HG03520 (cell line): ENCODE results near the gene PIK3R1.
"Not testable (repeated sequence)": the region's sequence is repeated elsewhere in the genome, so short reads cannot be mapped to it uniquely, and the experiment has no call there.

Experiments
- ATAC-seq: cut with Tn5 transposase; IDR thresholded peaks from one replicate; pipeline ENCODE4 v1.9.1; 2021; ENCODE audit warnings: mild to moderate bottlenecking, moderate library complexity; ENCODE audit not compliant: unreplicated experiment

PIK3R1 gene

DNA sequence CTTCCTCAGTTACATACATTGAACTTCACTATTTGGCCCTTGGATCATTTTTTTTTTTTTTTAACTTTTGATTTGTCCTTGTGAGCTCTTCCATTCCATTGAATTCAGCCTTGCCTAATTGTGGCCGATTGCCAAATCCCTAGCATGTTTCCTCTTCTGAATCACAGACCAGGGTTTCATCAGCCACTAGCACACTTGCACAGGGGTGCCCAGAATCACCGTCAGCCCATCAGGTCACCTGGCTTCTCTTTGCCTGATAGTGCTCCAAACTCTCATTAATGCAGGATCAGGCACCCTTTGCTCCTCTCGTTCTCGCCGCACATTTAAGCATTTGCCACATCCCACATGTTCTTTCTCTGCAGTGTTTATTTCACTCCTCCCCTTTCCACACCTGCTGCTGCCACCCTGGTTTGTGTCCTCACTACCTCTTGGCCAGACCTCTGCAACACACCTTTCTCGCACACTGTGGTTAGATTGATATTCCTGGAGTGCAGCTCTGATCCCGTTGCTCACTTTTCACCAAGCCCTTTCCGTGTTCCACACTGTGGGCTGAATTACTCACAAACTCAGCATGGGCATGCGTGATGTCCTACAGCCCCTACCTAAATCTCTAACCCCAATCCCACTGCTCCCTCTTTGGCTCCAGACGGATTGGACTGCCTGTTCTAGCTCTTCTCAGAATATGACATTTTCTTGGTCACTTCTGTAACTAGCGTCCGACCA lies 9.8 kb downstream of the PIK3R1 start:
- ATAC-seq = no peak

DNA sequence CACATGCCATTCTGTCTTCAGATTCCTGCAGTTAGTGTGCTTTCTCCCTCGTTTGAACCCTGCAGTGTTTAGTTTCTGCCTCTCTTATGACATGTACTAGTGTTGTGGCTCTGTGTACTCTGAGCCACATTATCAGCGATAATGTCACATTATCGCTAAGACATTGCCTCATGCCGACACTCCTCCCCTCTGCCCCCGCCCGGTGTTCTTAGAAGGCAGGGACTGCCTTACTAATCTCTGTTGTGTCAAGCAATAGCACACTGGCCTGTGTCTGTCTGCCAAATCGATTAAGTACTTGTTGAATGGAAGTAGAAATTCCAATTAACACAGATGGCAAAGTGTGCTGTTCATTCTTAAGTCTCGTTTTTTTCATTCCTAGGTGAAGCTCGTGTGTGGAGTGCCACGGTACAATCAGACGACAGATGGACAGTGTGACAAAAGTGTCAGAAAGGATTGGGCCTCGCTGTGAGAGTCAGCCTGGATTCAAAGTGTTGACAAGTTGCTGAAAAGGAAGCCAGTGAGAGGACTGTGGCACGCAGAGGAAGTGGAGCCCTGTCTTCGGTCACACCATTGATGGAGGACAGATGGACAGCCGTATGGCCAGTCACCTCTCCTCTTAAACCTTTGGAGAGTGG lies 10.5 kb downstream of the PIK3R1 start:
- ATAC-seq = no peak

DNA sequence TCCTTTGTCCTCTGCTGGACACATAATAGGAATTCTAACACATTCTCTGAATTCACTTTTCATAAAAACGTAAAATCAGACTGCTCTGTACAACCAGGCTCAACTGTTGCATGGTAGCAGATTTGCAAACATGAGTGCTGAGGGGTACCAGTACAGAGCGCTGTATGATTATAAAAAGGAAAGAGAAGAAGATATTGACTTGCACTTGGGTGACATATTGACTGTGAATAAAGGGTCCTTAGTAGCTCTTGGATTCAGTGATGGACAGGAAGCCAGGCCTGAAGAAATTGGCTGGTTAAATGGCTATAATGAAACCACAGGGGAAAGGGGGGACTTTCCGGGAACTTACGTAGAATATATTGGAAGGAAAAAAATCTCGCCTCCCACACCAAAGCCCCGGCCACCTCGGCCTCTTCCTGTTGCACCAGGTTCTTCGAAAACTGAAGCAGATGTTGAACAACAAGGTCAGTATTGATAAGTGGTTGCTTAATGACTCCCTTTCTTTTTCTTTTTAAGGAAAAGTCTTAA lies 11.1 kb downstream of the PIK3R1 start:
- no peak for ATAC-seq

DNA sequence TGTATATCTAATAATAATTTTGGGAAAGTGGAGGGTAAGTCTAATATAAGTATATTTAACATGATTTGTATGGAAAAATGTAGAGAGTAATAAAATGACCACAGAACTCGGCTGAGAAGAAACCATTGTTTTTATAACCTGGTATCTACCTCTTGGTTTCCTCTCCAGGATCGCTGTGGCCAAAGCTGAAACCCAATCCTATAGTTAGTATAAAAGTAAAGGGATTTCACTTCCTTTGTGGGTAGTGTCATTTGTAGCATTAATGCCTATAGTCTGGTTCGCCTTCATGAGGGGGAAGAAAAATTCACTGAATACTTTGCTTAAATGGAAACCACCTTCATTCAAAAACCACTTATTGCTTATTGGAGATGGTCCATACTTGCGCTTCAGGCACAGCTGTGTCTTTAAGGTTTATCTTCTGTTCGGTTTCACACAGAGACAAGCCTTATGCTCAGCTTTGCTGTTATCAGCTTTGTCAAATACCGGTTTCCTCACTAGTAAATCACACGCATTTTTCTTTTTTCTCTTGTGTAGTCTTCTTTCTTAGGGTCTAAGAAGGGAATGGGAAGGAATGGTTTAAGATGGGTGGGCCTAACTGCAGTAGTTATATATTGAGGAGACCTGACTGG lies 12.1 kb downstream of the PIK3R1 start:
- no peak for ATAC-seq

DNA sequence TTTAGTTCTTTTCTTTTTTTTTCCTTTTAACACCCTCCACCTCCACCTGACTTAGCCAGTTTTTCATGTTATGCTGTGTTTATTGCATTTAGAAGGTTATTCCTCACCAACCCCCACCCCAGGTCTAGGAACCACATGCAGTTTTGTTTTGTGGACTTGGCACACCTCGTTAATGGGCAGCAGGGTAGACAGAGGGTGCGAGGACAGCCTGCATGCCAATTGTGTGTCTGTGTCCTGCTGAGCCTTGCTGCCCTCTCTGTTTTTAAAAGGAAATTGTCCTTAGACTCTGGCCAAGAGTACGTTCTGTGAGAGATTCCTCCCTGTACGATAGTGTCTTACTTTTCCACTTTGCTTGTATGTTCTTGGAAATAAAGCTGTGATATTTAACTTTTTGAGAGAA lies 13.9 kb downstream of the PIK3R1 start:
- ATAC-seq = no peak

DNA sequence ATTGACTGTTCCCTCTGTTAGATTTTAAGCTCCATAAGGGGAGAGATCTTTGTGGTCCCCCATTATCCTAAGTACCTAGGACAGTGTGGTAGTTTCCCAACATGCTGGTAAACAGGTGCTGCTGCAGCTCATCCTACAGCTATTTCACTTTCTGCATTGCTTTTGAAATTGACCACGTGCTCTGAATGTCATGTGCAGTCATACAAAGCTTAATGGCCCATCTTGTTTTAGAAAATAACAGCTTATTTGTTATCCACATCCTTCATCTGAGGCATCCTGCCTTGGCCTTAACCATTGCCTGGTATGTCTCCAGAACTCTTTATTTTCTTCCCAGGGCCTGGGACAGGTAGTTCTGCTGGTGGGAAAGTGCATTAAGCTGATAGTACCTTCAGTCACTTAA lies 14.7 kb downstream of the PIK3R1 start:
- ATAC-seq = no peak

DNA sequence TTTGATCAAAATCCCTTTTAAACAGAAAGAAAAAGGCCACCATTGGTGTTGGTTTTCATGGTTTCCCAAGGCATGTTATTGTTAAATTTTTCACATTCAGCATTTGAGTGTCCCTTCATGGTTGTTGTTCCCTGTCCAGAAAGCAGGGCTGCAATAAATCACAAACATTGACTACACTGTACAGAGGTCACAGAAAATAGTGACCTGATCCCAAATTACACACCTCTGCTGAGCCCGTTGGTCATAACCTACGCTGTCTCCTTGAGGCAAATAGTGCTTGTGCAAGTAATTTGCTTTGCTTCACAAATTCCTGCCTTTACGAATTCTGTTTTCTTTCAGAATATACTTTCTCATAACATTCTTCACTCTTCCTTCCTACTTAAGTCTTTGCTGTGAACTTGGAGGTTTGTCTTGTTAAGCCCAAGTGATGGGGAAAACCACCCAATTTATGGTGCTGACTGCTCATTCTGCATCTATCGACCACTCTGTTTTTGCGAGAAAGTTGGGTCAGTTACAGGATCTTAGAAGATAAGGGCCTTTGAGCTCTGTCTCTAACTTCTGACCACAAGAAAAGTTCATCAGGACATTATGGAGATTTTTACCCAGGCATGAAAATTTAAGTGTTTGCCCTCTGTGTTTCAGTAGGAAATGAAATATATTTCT lies 16.0 kb downstream of the PIK3R1 start:
- ATAC-seq = no peak

DNA sequence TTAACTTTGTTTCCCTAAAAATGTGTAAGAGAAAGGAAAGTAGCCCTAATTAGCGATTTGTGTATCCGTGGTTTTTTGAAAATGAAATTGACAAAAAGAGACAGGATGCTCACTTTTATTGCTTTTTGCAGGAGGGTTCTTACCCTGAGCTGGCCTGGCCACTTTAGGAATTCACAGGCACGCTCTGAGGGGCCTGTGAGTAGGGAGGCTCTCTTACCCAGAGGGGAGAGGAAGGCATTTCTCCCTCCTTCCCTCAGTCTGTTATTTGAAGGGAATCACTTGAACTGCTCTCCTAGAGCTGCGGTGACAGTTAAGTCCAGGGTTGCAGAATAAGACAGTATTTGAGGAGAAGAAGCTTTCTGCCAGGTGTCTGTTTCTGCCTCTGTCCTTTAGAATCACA lies 16.7 kb downstream of the PIK3R1 start:
- ATAC-seq = no peak

DNA sequence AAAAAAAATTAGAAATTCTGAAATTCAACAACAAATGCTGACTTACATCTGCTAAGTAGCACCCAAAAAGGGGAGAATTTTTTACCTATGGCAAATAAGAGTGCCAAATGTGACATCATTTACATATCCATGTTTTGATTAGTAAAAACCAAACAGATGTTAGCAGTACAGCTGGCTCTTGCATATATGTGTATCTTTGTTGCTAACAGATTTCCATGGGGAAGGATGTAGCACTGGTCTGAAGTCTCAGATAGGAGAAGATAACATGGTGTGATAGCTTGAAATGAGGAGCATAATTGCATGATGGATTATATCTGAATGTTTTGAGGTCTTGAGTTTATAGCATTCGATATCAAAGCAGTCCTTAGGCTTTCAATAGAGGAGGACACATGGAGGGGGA lies 17.5 kb downstream of the PIK3R1 start:
- no peak for ATAC-seq

DNA sequence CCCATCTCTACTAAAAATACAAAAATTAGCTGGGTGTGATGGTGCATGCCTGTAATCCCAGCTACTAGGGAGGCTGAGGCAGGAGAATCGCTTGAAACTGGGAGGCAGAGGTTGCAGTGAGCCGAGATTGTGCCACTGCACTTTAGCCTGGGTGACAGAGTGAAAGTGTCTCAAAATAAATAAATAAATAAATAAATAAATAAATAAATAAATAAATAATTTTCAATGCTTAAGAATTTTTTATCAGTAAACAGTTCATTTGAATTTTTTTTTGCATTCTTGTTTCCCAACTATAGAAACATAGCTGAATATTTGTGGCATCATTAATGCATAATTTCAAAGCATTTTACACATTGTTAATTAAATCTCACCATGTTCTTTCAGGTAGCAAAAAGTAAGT lies 19.7 kb downstream of the PIK3R1 start:
- ATAC-seq = not testable (repeated sequence)

DNA sequence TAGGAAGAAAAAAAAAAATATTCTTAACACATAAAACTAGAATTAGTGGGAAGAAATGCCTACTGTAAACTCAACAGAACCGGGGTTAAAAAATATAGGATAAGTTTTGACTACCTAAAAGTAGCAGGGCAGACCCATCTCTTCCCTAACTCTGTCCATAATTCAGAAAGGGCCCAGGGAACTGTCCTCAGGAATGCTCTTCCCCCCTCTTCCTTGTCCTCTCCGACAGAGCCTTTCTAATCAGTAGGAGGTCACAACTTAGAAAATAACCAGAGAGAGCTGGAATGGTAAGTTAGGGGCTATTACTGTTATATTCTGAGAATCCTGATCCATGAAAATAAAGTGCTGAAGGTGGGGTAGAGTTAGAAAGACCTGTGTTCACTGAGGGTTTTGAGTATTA lies 22.2 kb downstream of the PIK3R1 start:
- ATAC-seq = no peak

DNA sequence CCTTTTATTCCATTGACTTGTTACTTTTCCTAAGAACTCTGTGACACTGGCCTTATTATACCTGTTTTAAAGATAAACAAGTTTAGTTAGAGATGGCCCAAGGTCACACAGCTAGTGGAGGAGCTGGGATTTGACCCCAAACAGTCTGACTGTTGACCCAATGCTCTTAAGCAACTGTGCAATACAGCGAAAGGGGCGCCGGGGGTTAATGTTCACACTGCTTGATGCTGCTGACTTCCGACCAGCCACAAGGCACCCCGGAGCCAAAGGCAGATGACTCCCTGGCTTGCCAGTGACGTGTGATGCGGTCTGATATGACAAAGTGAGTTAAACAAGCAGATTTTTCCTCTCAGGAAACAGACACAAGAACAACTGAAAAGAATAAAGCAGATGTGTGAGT lies 23.9 kb downstream of the PIK3R1 start:
- ATAC-seq = peak; percentile 89

DNA sequence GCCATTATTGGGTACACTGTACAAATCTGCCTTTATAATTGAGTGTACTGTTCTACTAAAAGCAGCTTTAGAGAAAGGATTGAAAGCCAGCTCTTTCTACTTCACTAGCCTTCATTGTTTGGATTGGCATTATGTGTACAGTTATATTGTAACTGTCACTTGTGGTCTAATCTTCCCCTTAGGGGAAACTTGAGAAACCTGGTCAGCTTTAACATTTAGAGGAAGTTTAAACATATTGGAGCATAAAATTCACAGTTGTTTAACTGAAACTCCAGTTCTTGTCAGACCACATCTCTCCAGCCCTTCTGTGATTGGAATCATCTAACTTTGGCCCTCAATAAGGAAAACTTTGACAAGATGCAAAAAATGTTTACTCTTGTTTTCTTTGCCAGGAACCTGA lies 24.6 kb downstream of the PIK3R1 start:
- ATAC-seq = no peak

DNA sequence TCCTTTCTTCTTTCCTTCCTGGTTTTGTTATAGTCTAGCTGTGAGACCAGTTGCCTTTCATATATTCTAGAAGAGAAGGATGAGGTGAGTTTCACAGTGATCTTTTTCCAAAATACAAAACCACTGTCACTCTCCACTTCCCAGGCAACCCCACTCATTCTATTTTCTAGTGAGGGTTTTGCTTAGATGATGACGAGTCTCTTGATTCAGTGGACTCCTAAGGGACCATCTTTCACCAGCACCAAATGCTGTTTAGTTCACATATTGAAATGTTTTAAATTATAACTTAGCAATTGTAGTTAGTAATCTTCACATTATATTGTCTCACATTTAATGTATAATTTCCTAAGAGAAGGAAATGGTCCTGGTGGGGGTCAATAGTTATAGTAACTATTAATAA lies 25.2 kb downstream of the PIK3R1 start:
- no peak for ATAC-seq

DNA sequence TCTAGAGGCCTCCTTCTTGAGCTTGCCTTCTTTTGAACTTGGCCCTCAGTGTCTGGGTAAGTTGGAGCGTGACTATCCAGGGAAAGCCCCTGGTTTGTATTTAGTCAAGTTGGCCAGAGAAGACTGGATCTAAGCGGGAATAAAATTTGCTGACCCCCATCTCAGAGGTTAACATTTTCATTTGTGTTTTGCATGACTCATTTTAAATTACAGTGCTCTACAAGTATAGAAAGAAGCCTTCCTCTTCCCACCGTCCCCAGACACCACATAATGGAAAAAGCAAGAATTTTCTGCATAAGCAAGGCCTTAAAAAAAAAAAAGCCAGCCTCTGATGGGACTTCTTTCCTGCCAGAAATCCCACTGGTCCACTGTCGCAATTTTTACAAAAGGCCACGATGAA lies 27.2 kb downstream of the PIK3R1 start:
- no peak for ATAC-seq

DNA sequence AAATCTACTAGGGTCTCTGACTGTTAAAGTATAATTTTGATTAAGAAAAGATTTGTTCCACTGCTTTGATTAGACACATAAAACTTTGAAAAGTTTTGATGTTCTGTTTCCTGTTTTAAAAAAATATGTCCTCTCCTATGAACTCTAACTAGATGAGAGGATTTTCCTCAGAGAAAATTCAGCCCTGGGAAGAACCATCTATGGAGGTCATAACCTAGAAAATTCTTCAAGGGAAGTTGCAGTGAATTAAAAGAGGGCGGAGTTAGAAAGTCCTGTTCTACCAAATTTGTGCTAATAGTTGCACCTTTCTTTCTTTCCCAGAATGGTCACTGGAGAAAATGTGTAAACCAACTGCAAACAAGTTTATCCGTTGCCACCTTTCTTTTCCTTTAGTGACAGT lies 27.7 kb downstream of the PIK3R1 start:
- no peak for ATAC-seq

DNA sequence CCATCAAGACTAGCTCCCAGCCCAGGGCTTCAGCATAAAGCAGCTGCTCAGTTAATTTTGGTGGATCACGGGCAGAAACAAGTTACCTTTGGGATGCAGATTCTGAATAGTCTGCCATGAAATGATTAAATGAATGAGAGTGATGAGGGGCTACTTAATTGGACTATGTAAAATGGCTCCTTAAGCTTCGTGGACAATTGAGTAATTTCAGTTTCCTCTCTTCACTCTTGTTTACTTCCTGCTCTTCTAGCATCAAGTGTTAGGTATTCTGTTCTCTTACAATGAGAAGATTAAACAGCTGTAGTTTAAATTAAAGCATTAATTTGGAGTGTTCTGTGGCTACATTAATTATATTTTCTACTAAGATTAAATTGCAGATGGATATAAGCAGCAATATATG lies 28.1 kb downstream of the PIK3R1 start:
- ATAC-seq = no peak

DNA sequence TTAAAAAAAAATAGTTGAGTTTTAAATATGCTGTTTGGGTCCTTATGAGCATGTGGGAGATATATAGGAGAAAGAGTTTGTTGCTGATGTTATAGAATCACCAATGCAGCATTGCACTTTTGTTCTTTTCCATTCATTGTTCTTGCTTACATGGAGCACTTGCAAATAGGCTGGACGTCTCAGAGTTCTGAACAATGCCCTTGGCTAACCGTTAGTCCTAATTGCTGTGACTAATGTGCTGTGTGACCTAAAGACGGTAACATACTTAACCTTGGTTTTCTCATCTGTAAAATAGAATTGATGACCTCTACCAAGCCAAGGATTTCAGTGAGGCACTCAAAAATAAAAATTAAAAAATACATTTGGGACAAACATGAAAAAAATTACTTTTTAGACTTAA lies 29.8 kb downstream of the PIK3R1 start:
- no peak for ATAC-seq

DNA sequence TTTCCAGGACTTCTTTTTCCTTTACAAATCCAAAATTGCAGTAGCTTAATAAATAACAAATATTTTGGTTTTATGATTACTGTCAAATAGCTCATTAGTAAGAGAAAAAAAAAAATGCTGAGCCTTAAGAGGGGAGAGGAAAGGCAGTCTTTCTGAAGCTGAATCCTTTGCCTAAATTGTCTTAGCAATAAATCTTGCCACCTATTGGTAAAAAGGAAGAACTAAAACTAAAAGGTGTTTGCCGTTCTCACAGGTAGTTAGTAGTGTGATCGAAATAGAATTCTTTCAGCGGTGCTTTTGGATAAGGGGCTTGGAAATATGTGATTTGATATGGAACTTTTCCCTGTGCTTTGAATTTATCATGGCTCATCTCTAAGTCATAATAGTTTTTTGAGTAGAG lies 31.2 kb downstream of the PIK3R1 start:
- no peak for ATAC-seq

DNA sequence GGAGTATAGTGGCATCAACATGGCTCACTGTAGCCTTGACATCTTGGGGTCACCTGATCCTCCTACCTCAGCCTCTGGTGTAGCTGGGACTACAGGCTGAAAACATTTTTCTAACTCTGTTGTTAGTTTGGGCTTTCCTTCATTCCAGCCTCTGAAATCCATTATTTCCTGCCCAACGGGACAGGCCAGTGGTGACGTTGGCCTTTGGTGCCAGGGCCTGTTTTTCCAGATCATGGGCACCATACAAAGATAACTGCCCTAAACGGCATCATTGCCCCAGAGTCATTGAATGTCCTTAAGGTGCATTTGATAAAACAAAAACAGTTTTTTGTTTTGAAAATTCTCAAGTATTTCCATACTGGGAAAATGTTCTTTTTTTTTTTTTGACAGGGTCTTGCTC lies 32.1 kb downstream of the PIK3R1 start:
- ATAC-seq = no peak

DNA sequence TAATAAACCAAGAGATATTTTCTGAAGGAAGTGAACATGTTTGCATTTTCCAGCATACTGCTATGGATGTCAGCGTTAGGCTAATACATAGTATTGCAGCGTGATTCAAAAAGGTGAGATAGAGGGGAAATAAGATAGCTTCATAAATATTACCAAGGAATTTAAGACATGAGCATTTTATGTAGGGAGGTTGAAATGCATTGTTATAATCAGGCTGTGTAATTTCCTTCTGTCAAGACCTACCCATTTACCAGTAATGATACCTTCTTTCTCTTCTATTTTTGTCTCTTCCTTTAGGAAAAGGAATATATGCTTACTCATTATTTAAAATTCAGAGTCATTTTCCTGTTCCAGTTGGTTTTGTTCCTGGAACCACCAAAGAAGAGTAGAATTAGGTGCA lies 33.3 kb downstream of the PIK3R1 start:
- no peak for ATAC-seq

DNA sequence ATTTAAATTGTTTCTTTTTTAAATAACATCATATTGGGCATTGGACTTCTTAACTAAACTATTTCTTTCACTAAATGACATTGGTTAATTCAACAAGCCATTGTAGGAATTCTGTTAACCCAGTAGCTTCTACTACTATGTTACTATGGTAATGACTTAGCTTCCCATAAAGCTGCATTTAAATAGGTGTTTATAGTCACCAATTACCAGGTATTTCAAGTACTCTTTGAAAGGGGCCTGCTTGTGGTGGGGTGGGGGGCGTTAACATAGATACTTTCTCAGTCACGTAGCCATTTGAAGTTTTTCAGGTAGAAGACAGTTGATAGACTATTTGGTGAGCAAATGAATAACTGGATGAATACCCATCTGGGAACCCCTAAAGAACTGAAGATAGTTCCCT lies 34.0 kb downstream of the PIK3R1 start:
- ATAC-seq = no peak
